ENCODE data around the gene MCRIP1. TPM values are rescaled to one million over a fixed set of nuclear protein-coding genes. Genes with fewer than 3 reads are reported as not detected.

Gene MCRIP1
- polyA plus RNA-seq, 1 of the 3 experiments (the other 2 are of a cell fraction): 156 TPM

- ChIA-PET POLR2A (interaction anchor here (0.6 to 2.1 kb wide), 3 partner anchors 11 to 39 kb away, joined by 3 to 8 read pairs (median 3); partner anchors contain the start of gene MCRIP1), CTCF (interaction anchor here (0.8 to 1.8 kb wide), 11 partner anchors 14 to 176 kb away, joined by 3 to 9 read pairs (median 4); partner anchors contain the start of gene PPP1R27)
- peaks cover 73% of the 10 kb centered on the region for H4K20me1 ChIP-seq (ENCODE audit: insufficient read depth)
- H3K27me3 ChIP-seq (ENCODE audit: insufficient read depth): no peaks in the 10 kb centered on the region
- peaks cover 53 to 74% of the 10 kb centered on the region in 2 experiments for H3K36me3 ChIP-seq (replicated peaks in 1 of 2; ENCODE audit: control insufficient read depth in 1 of 2, insufficient read depth in 2 of 2, low read length in 1 of 2)
- TF ChIP-seq GATA2 (CRISPR knock-in tag; IDR thresholded peaks at IDR 0.05) (no peak), RAD21 (IDR thresholded peaks at IDR 0.05; ENCODE audit: low read length) (0 out of 2 replicates have a peak, but pooled peaks have one; percentile 22)
- TF ChIP-seq, protein P1, sequence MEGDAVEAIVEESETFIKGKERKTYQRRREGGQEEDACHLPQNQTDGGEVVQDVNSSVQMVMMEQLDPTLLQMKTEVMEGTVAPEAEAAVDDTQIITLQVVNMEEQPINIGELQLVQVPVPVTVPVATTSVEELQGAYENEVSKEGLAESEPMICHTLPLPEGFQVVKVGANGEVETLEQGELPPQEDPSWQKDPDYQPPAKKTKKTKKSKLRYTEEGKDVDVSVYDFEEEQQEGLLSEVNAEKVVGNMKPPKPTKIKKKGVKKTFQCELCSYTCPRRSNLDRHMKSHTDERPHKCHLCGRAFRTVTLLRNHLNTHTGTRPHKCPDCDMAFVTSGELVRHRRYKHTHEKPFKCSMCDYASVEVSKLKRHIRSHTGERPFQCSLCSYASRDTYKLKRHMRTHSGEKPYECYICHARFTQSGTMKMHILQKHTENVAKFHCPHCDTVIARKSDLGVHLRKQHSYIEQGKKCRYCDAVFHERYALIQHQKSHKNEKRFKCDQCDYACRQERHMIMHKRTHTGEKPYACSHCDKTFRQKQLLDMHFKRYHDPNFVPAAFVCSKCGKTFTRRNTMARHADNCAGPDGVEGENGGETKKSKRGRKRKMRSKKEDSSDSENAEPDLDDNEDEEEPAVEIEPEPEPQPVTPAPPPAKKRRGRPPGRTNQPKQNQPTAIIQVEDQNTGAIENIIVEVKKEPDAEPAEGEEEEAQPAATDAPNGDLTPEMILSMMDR (IDR thresholded peaks at IDR 0.05): 0 out of 2 replicates have a peak, but pooled peaks have one; percentile 14
- no peak overlapping the region for H3K9ac ChIP-seq
- H3K4me3 ChIP-seq (ENCODE audit: low read depth in 2 of 2, low read length in 1 of 2): no peak overlapping the region
- no peaks in the 10 kb centered on the region for H3K9me3 ChIP-seq
- peaks cover 17 to 18% of the 10 kb centered on the region in 2 experiments for H3K4me1 ChIP-seq (ENCODE audit: control insufficient read depth in 1 of 2, insufficient read depth in 2 of 2, low read depth in 1 of 2, low read length in 1 of 2)
- peaks cover 13% of the 10 kb centered on the region for H3F3A ChIP-seq (replicated peaks; ENCODE audit: insufficient read depth)
- H2AFZ ChIP-seq (ENCODE audit: low read depth): no peak overlapping the region
- H3K4me2 ChIP-seq: no peak overlapping the region
- DNase-seq: peak; percentile 39
- no peak overlapping the region for H3K27ac ChIP-seq (ENCODE audit: low read depth in 2 of 2, low read length in 1 of 2)
- no peaks in the 10 kb centered on the region for H3K9me2 ChIP-seq
- peaks cover 98% of the 10 kb centered on the region for H3K79me2 ChIP-seq (ENCODE audit: insufficient read depth)
- WGBS (ENCODE audit: low lambda C conversion rate): 97% methylated on average over 29 of the region's 29 CpGs
Observed at GRCh38 chr17:81854974-81855774, 22.1 kb upstream of the MCRIP1 start.

DNA sequence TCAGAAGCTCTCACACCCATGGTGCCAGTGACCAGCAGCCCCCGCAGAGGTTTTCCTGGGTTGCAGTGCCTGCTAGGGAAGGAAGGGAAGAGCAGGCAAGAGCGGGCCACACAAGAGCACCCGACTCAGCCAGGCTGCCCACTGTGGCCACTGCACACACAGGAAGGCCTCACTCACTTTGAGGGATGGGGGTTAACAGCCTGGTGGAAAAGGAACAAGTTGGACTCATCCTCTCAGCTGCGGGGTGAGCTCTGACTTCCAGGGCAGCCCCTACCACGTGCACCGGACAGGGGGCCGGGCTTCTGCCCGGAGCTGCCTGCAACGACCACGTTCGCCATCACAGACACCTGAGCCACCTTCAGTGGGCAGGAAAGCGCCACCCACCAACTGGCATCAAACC lies 19.1 kb upstream of the MCRIP1 start:
- 94% methylated on average over 12 of the region's 12 CpGs for WGBS (ENCODE audit: low lambda C conversion rate)
- H3K4me1 ChIP-seq (ENCODE audit: control insufficient read depth in 1 of 2, insufficient read depth in 2 of 2, low read depth in 1 of 2, low read length in 1 of 2): no peaks in the 10 kb centered on the region; a peak in 1 of 4 replicates
- no peak overlapping the region for H3K4me2 ChIP-seq
- POLR2A ChIA-PET: no interaction called here
- peaks cover 32% of the 10 kb centered on the region for H3F3A ChIP-seq (replicated peaks; ENCODE audit: insufficient read depth)
- no peak overlapping the region for H2AFZ ChIP-seq (ENCODE audit: low read depth)
- no peaks in the 10 kb centered on the region for H3K9me3 ChIP-seq
- H3K9me2 ChIP-seq: no peaks in the 10 kb centered on the region
- H3K4me3 ChIP-seq (ENCODE audit: low read depth in 2 of 2, low read length in 1 of 2): no peak overlapping the region
- H3K27me3 ChIP-seq (ENCODE audit: insufficient read depth): no peaks in the 10 kb centered on the region
- H3K79me2 ChIP-seq (ENCODE audit: insufficient read depth): peaks cover 73% of the 10 kb centered on the region
- TF ChIP-seq FOXJ3 (CRISPR knock-in tag; IDR thresholded peaks at IDR 0.05) (no peak), RAD21 (IDR thresholded peaks at IDR 0.05; ENCODE audit: low read length) (no peak), TCF12 (IDR thresholded peaks at IDR 0.05) (no peak), YY1 (IDR thresholded peaks at IDR 0.05; ENCODE audit: low read depth) (no peak), GATA2 (CRISPR knock-in tag; IDR thresholded peaks at IDR 0.05) (no peak), MEF2A (IDR thresholded peaks at IDR 0.05; ENCODE audit: borderline replicate concordance, low read depth) (no peak), RFX5 (IDR thresholded peaks at IDR 0.05; ENCODE audit: low read length) (no peak), EZH2phosphoT487 (IDR thresholded peaks at IDR 0.05; ENCODE audit: borderline replicate concordance, low read depth) (no peak), GABPA (IDR thresholded peaks at IDR 0.05; ENCODE audit: low read depth) (no peak), TEAD4 (IDR thresholded peaks at IDR 0.05; ENCODE audit: borderline replicate concordance, insufficient read depth) (no peak), NFIC (IDR thresholded peaks at IDR 0.05; ENCODE audit: borderline replicate concordance) (no peak), EP300 (IDR thresholded peaks at IDR 0.05; ENCODE audit: borderline replicate concordance in 1 of 2, low read depth in 1 of 2, low read length in 1 of 2) (no peak), RCOR1 (IDR thresholded peaks at IDR 0.05; ENCODE audit: low read length) (no peak), CHD2 (IDR thresholded peaks at IDR 0.05; ENCODE audit: low read length, partially characterized antibody) (no peak), TAF1 (IDR thresholded peaks at IDR 0.05; ENCODE audit: borderline replicate concordance, low read depth, low read length) (no peak), NRF1 (IDR thresholded peaks at IDR 0.05; ENCODE audit: low read depth, low read length) (no peak)
- TF ChIP-seq, protein P2, sequence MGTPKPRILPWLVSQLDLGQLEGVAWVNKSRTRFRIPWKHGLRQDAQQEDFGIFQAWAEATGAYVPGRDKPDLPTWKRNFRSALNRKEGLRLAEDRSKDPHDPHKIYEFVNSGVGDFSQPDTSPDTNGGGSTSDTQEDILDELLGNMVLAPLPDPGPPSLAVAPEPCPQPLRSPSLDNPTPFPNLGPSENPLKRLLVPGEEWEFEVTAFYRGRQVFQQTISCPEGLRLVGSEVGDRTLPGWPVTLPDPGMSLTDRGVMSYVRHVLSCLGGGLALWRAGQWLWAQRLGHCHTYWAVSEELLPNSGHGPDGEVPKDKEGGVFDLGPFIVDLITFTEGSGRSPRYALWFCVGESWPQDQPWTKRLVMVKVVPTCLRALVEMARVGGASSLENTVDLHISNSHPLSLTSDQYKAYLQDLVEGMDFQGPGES (IDR thresholded peaks at IDR 0.05; ENCODE audit: low read depth, low read length): no peak
- TF ChIP-seq, protein P1 (IDR thresholded peaks at IDR 0.05): no peak
- TF ChIP-seq, protein P3, sequence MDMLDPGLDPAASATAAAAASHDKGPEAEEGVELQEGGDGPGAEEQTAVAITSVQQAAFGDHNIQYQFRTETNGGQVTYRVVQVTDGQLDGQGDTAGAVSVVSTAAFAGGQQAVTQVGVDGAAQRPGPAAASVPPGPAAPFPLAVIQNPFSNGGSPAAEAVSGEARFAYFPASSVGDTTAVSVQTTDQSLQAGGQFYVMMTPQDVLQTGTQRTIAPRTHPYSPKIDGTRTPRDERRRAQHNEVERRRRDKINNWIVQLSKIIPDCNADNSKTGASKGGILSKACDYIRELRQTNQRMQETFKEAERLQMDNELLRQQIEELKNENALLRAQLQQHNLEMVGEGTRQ (IDR thresholded peaks at IDR 0.05; ENCODE audit: borderline replicate concordance, low read depth, low read length): no peak
- peaks cover 46 to 81% of the 10 kb centered on the region in 2 experiments for H3K36me3 ChIP-seq (replicated peaks in 1 of 2; ENCODE audit: control insufficient read depth in 1 of 2, insufficient read depth in 2 of 2, low read length in 1 of 2)
- no peak overlapping the region for H3K9ac ChIP-seq
- no peak for DNase-seq
- CTCF ChIA-PET: interaction anchor here (0.7 to 2.3 kb wide), 7 partner anchors 9 to 114 kb away, joined by 3 to 8 read pairs (median 4); no protein-coding TSS in a partner anchor
- H3K27ac ChIP-seq (ENCODE audit: low read depth in 2 of 2, low read length in 1 of 2): no peak overlapping the region
- peaks cover 48% of the 10 kb centered on the region for H4K20me1 ChIP-seq (ENCODE audit: insufficient read depth)
